GM12865 (cell line): ENCODE results near the gene IL20.

Source experiments
- DNase-seq: peaks from one replicate; pipeline ENCODE4 v3.0.0; 2010; ENCODE audit warnings: low read depth
- H3K4me3 ChIP-seq: 2 replicates; pipeline ENCODE4 v1.5.1; 2011; ENCODE audit warnings: mild to moderate bottlenecking, low read depth, low read length, control low read depth
- CTCF ChIP-seq: IDR thresholded peaks from 2 replicates; pipeline ENCODE4 v1.5.1; 2011; ENCODE audit warnings: low read length, control low read depth, low read depth, inconsistent platforms; ENCODE audit not compliant: insufficient read depth; ENCODE audit errors: missing control alignments

Gene IL20

GRCh38 chr1:206864939-206865671, at the start of gene IL20:
TSS of gene IL20 (plus strand) at chr1:206865623. CDS start at chr1:206865853, 230 bp downstream.
- no peak within 1 kb of the TSS for H3K4me3 ChIP-seq
- peak; percentile 93 for TF ChIP-seq CTCF
- peak; percentile 73 for DNase-seq

- no peak overlapping the region; the same call in 1 of the 2 replicates for H3K4me3 ChIP-seq
- no peak for TF ChIP-seq CTCF
- peak; percentile 89 for DNase-seq
Observed at GRCh38 chr1:206816390-206817287, 48.8 kb upstream of the IL20 start.

- no peak for DNase-seq
- no peak for TF ChIP-seq CTCF
- H3K4me3 ChIP-seq: no peak overlapping the region
Observed at GRCh38 chr1:206821493-206821892, 43.9 kb upstream of the IL20 start.

GRCh38 chr1:206823727-206824126, 41.7 kb upstream of the IL20 start:
- DNase-seq: no peak
- no peak overlapping the region for H3K4me3 ChIP-seq
- TF ChIP-seq CTCF: no peak

- peak; percentile 42 for DNase-seq
- no peak for TF ChIP-seq CTCF
Observed at GRCh38 chr1:206824331-206824730, 41.1 kb upstream of the IL20 start.

GRCh38 chr1:206826394-206826793, 39.0 kb upstream of the IL20 start:
- no peak for TF ChIP-seq CTCF
- no peak for DNase-seq
- H3K4me3 ChIP-seq: no peak overlapping the region

More at GRCh38 chr1:206824331-206824730, 41.1 kb upstream of the IL20 start:
- no peak overlapping the region for H3K4me3 ChIP-seq
